CD14-positive monocyte (primary cell): ENCODE results near the gene AOC1. TPM values are rescaled to one million over a fixed set of nuclear protein-coding genes. Genes with fewer than 3 reads are reported as not detected.

Experiments
- DNase-seq, 3 donors: peaks; one replicate each; pipeline ENCODE4 v3.0.0-alpha.2; 2011 to 2022
- H2AFZ ChIP-seq: 2 replicates; pipeline ENCODE4 v1.6.0; 2012; ENCODE audit warnings: mild to moderate bottlenecking, low read depth, low read length, inconsistent platforms; ENCODE audit not compliant: insufficient read depth, poor library complexity, severe bottlenecking
- H3K27ac ChIP-seq, 2 donors: 1 replicate in 1 of 2; 2 replicates in 1 of 2; pipeline ENCODE4 v1.5.1; 2012 to 2013; ENCODE audit warnings: low read length in 2 of 2, control low read depth in 1 of 2, inconsistent platforms in 1 of 2, low read depth in 1 of 2, mild to moderate bottlenecking in 1 of 2
- H3K27me3 ChIP-seq, 2 donors: one replicate each; pipeline versions ENCODE4 v1.6.0 to v1.6.1; 2011 to 2013; ENCODE audit warnings: low read length in 2 of 2; ENCODE audit not compliant: control insufficient read depth in 2 of 2, insufficient read depth in 2 of 2
- H3K36me3 ChIP-seq, 2 donors: replicated peaks in 1 of 2; 1 replicate in 1 of 2; 2 replicates in 1 of 2; pipeline versions ENCODE4 v1.5.1 to v1.6.1; 2012 to 2013; ENCODE audit warnings: low read length in 2 of 2, control low read depth in 1 of 2, inconsistent platforms in 1 of 2, mild to moderate bottlenecking in 1 of 2; ENCODE audit not compliant: insufficient read depth in 2 of 2, control insufficient read depth in 1 of 2
- H3K4me1 ChIP-seq, 2 donors: 1 replicate in 1 of 2; 2 replicates in 1 of 2; pipeline versions ENCODE4 v1.5.1 to v1.6.1; 2012 to 2013; ENCODE audit warnings: low read length in 2 of 2, control low read depth in 1 of 2, inconsistent platforms in 1 of 2, mild to moderate bottlenecking in 1 of 2, moderate library complexity in 1 of 2; ENCODE audit not compliant: insufficient read depth in 2 of 2, control insufficient read depth in 1 of 2
- H3K4me2 ChIP-seq: replicated peaks from 2 replicates; pipeline ENCODE3; 2012; ENCODE audit warnings: low read length, moderate library complexity, mild to moderate bottlenecking; ENCODE audit not compliant: poor library complexity, severe bottlenecking; ENCODE audit errors: extremely low read depth
- H3K4me3 ChIP-seq, 3 experiments: fragments of 200-600 bp in 1 of 3; sonication (generic) in 1 of 3; replicated peaks in 1 of 3; 1 replicate in 2 of 3; 2 replicates in 1 of 3; pipeline ENCODE4 v1.5.1; 2011 to 2013; ENCODE audit warnings: low read length in 3 of 3, mild to moderate bottlenecking in 3 of 3, control low read depth in 2 of 3, low read depth in 2 of 3, inconsistent platforms in 1 of 3, moderate library complexity in 1 of 3
- H3K79me2 ChIP-seq: 2 replicates; pipeline ENCODE4 v1.6.0; 2012; ENCODE audit warnings: mild to moderate bottlenecking, control low read depth, inconsistent platforms, low read length, moderate library complexity; ENCODE audit not compliant: insufficient read depth
- H3K9ac ChIP-seq: 2 replicates; pipeline ENCODE4 v1.6.0; 2017; ENCODE audit warnings: low read length, mild to moderate bottlenecking; ENCODE audit not compliant: insufficient read depth, poor library complexity, severe bottlenecking
- H3K9me3 ChIP-seq, 2 donors: replicated peaks in 1 of 2; 1 replicate in 1 of 2; 2 replicates in 1 of 2; pipeline versions ENCODE4 v1.5.1 to v1.6.1; 2012 to 2013; ENCODE audit warnings: low read length in 2 of 2, control low read depth in 1 of 2; ENCODE audit not compliant: control insufficient read depth in 1 of 2, insufficient read depth in 1 of 2
- H4K20me1 ChIP-seq: 2 replicates; pipeline ENCODE4 v1.6.0; 2012; ENCODE audit warnings: mild to moderate bottlenecking, low read length, control low read depth, moderate library complexity; ENCODE audit not compliant: insufficient read depth
- H3K27ac Mint-ChIP-seq, 7 donors: one replicate each; pipeline ENCODE4 v1.8.0; 2020; ENCODE audit warnings: mild to moderate bottlenecking in 7 of 7, mixed read lengths in 7 of 7, moderate library complexity in 6 of 7, inconsistent platforms in 2 of 7
- H3K27me3 Mint-ChIP-seq, 3 donors: one replicate each; pipeline ENCODE4 v1.8.0; 2021 to 2022; ENCODE audit warnings: low read depth in 3 of 3, mild to moderate bottlenecking in 3 of 3, mixed read lengths in 3 of 3, moderate library complexity in 3 of 3, inconsistent platforms in 1 of 3
- H3K36me3 Mint-ChIP-seq, 2 donors: one replicate each; pipeline ENCODE4 v1.8.0; 2020; ENCODE audit warnings: mixed read lengths in 2 of 2, inconsistent platforms in 1 of 2, mild to moderate bottlenecking in 1 of 2
- H3K4me1 Mint-ChIP-seq: one replicate; pipeline ENCODE4 v1.8.0; 2020; ENCODE audit warnings: mild to moderate bottlenecking, mixed read lengths
- H3K4me3 Mint-ChIP-seq, 2 donors: one replicate each; pipeline ENCODE4 v1.8.0; 2020; ENCODE audit warnings: mild to moderate bottlenecking in 2 of 2, mixed read lengths in 2 of 2, moderate library complexity in 1 of 2
- H3K9me3 Mint-ChIP-seq, 7 donors: one replicate each; pipeline ENCODE4 v1.8.0; 2020 to 2022; ENCODE audit warnings: mixed read lengths in 7 of 7, mild to moderate bottlenecking in 6 of 7, moderate library complexity in 6 of 7, inconsistent platforms in 2 of 7
- WGBS: methylation state at CpG from one replicate; pipeline ENCODE4 v1.1.5; 2013; ENCODE audit warnings: missing lambda C conversion rate; ENCODE audit not compliant: insufficient coverage; 5-methylcytosine and 5-hydroxymethylcytosine counted together
- intact Hi-C, 2 donors: fragments of 100-400 bp; cut with micrococcal nuclease; formaldehyde crosslinking; loops; one replicate each; pipeline versions ENCODE4 v1.15.0 to v1.15.1; 2023
- polyA plus RNA-seq, 3 donors: library from polyadenylated mRNA; depleted of rRNA in 1 of 3; unstranded in 2 of 3; stranded (reverse) in 1 of 3; fragments of 300-500 nt in 2 of 3; fragments of >200 nt in 1 of 3; fragmentation: Illumina TruSeq in 2 of 3; gene quantifications; 1 replicate in 2 of 3; 2 replicates in 1 of 3; pipeline ENCODE4 v1.2.3, GENCODE V29; 2012 to 2021
- TF ChIP-seq, protein P1 (sequence below): fragments of 200-600 bp; IDR thresholded peaks from one replicate; pipeline ENCODE4 v1.8.0; 2022; ENCODE audit warnings: antibody characterized with exemption, mild to moderate bottlenecking

The AOC1 gene
- polyA plus RNA-seq, 3 donors, result 0.16 to 0.31 TPM; not detected in 1

DNA sequence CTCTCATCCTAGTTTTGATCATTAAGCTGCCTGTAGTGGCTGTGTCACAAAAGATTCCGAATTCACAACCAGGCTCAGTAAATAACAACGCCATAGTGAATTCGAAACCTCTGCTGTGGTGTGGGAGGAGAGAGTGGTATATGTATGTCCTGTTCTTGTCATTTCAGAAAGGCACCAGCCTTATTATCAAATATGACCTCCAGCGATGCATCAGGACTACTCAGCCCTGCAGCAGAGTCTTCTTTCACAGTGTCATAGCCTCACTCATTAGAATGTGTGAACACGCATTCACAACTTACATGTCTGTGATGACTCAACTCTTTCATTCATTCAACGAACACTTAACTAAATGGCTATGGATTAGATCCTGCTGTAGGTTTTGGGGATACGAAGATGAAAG, 15.3 kb downstream of the AOC1 start:
- no peaks in the 10 kb centered on the region for H3K4me1 ChIP-seq
- no peak overlapping the region for H3K4me2 ChIP-seq
- H3K27me3 Mint-ChIP-seq, result peaks cover 0 to 3% (median 2%) of the 10 kb centered on the region in 3 donors
- no peaks in the 10 kb centered on the region for H3K79me2 ChIP-seq
- H3K27ac ChIP-seq, result no peak overlapping the region
- no CpG with 5 or more reads among the region's 7 CpGs for WGBS
- DNase-seq, result no peak
- no peaks in the 10 kb centered on the region for H3K4me1 Mint-ChIP-seq
- intact Hi-C loops, result no loop called here
- H3K9me3 ChIP-seq, result peaks cover 6 to 15% of the 10 kb centered on the region in 2 donors
- no peaks in the 10 kb centered on the region for H4K20me1 ChIP-seq
- no peaks in the 10 kb centered on the region for H3K36me3 ChIP-seq
- peaks cover 6 to 22% (median 19%) of the 10 kb centered on the region in 7 donors for H3K9me3 Mint-ChIP-seq
- no peak overlapping the region for H2AFZ ChIP-seq
- TF ChIP-seq, protein P1, sequence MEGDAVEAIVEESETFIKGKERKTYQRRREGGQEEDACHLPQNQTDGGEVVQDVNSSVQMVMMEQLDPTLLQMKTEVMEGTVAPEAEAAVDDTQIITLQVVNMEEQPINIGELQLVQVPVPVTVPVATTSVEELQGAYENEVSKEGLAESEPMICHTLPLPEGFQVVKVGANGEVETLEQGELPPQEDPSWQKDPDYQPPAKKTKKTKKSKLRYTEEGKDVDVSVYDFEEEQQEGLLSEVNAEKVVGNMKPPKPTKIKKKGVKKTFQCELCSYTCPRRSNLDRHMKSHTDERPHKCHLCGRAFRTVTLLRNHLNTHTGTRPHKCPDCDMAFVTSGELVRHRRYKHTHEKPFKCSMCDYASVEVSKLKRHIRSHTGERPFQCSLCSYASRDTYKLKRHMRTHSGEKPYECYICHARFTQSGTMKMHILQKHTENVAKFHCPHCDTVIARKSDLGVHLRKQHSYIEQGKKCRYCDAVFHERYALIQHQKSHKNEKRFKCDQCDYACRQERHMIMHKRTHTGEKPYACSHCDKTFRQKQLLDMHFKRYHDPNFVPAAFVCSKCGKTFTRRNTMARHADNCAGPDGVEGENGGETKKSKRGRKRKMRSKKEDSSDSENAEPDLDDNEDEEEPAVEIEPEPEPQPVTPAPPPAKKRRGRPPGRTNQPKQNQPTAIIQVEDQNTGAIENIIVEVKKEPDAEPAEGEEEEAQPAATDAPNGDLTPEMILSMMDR, result no peak
- H3K27me3 ChIP-seq, result no peaks in the 10 kb centered on the region
- H3K9ac ChIP-seq, result no peak overlapping the region
- H3K27ac Mint-ChIP-seq, result no peak overlapping the region
- H3K4me3 Mint-ChIP-seq, result no peak overlapping the region
- H3K36me3 Mint-ChIP-seq, result no peaks in the 10 kb centered on the region
- H3K4me3 ChIP-seq, result no peak overlapping the region

DNA sequence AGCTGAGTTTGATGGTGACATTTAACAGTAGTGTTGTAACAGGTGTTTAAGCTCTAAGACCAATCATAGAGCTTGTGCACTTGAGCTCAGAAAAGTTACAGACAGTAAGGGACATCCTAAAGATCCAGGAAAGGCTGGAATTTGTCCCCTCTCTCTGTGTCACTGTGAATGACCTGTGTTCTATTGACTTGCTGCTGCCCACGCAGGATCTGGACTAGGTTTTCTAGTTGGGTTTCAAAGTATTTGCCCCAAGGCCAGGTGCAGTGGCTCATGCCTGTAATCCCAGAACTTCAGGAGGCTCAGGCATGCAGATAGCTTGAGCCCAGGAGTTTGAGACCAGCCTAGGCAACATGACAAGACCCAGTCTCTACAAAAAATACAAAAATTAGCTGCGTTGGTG, 17.1 kb downstream of the AOC1 start:
- no peak overlapping the region for H3K4me3 ChIP-seq
- no peak overlapping the region for H2AFZ ChIP-seq
- no peak overlapping the region for H3K9ac ChIP-seq
- no peak overlapping the region for H3K27ac Mint-ChIP-seq
- no peak for DNase-seq
- intact Hi-C loops, result no loop called here
- no peaks in the 10 kb centered on the region for H3K4me1 ChIP-seq
- peaks cover 0 to 3% (median 0%) of the 10 kb centered on the region in 3 donors for H3K27me3 Mint-ChIP-seq
- H3K9me3 Mint-ChIP-seq, result peaks cover 4 to 22% (median 19%) of the 10 kb centered on the region in 7 donors
- H3K27ac ChIP-seq, result no peak overlapping the region
- H3K9me3 ChIP-seq, result peaks cover 6 to 15% of the 10 kb centered on the region in 2 donors
- no peaks in the 10 kb centered on the region for H3K4me1 Mint-ChIP-seq
- no peaks in the 10 kb centered on the region for H4K20me1 ChIP-seq
- H3K79me2 ChIP-seq, result no peaks in the 10 kb centered on the region
- no peaks in the 10 kb centered on the region for H3K36me3 ChIP-seq
- H3K27me3 ChIP-seq, result no peaks in the 10 kb centered on the region
- no peak overlapping the region for H3K4me3 Mint-ChIP-seq
- no peaks in the 10 kb centered on the region for H3K36me3 Mint-ChIP-seq
- H3K4me2 ChIP-seq, result no peak overlapping the region
- 100% methylated on average over 1 of the region's 2 CpGs for WGBS
- TF ChIP-seq, protein P1, result no peak
